Mesenchymal stem cell (in vitro differentiated cells and primary cell): Measurements from ENCODE around the gene SACM1L. TPM values are rescaled to one million over a fixed set of nuclear protein-coding genes. Genes with fewer than 3 reads are reported as not detected.

Experiments used
- small RNA-seq: library from polyadenylated mRNA; stranded (forward); fragments of <200 nt; extraction: miRNeasy Mini kit (QIAGEN cat#:217004); gene quantifications from one replicate; pipeline ENCODE3, GENCODE V24; 2013; ENCODE audit warnings: low read depth

The SACM1L gene

Small RNA genes within 50 kb of the gene (small RNA-seq; reads per million reads assigned to genes)
- not detected for gene RN7SL145P
